D721Med (cell line): ENCODE measurements around the gene INPP5D.

Experiments
- DNase-seq: peaks from one replicate; pipeline ENCODE4 v3.0.0; 2011; ENCODE audit warnings: low spot score; ENCODE audit not compliant: insufficient read length
- FAIRE-seq: peaks from 2 replicates; lab custom pipeline; 2011; peaks lifted over from hg19 to GRCh38; lab: Jason Lieb, UNC
- TF ChIP-seq, protein P1 (sequence below): IDR thresholded peaks from 2 replicates; pipeline ENCODE4 v1.5.1; 2012; ENCODE audit warnings: mild to moderate bottlenecking, control low read depth; ENCODE audit not compliant: insufficient read depth; ENCODE audit errors: missing control alignments

INPP5D gene

DNA sequence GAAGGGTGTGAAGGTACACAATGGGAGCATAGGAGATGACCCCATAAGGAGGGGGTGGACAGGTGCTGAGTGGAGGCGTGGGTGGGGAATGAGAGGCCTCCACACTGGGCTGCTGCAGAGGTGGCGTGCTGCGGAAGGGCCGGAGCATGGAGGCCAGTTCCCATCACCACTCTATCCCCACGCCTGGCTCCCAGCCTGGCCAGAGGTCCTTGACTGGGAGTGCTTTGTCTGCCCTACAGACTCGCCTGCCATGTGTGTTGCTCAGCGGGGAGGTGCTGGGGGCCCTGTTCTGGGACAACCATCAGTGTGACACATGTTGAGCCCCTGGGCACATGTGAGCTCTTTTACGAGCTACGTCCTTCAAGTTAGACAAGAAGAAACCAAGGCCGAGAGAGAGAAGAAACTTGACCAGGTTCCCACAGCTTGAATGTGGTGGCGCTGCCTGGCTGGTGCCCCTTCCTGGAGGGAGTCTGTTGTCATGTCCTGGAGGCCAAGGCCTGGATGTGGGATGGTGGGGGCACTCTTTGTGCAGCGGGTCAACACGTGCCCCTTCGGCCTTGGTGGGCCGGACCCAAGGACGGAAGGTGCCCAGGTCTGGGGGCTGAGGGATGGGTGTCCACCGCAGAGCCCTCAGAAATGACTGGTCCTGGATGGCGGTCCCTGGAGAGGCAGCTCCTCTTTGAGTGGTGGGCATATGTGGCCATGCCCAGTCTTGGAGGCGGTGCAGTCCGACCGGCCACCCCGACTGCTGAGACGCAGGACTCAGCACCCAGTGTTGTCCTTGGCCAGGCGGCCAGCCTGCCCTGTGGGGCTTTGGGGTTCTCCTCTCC lies 1.2 kb upstream of the INPP5D start:
- no peak for FAIRE-seq
- TF ChIP-seq, protein P1, sequence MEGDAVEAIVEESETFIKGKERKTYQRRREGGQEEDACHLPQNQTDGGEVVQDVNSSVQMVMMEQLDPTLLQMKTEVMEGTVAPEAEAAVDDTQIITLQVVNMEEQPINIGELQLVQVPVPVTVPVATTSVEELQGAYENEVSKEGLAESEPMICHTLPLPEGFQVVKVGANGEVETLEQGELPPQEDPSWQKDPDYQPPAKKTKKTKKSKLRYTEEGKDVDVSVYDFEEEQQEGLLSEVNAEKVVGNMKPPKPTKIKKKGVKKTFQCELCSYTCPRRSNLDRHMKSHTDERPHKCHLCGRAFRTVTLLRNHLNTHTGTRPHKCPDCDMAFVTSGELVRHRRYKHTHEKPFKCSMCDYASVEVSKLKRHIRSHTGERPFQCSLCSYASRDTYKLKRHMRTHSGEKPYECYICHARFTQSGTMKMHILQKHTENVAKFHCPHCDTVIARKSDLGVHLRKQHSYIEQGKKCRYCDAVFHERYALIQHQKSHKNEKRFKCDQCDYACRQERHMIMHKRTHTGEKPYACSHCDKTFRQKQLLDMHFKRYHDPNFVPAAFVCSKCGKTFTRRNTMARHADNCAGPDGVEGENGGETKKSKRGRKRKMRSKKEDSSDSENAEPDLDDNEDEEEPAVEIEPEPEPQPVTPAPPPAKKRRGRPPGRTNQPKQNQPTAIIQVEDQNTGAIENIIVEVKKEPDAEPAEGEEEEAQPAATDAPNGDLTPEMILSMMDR, result no peak
- no peak for DNase-seq

DNA sequence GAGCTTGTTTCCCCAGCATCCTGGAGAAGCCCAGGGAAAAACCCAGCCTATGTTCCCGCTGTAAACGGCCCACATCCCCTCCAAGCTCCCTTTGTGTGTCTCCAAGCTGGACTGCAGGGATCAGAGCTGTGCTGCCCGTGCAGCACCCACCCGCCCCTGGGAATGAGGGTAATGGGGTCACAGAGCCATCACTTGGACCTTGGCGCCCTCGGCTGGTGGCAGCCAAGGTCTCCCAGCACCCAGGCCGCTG lies 670 bp upstream of the INPP5D start:
- DNase-seq (no peak), FAIRE-seq (no peak)
- TF ChIP-seq, protein P1, result no peak

DNA sequence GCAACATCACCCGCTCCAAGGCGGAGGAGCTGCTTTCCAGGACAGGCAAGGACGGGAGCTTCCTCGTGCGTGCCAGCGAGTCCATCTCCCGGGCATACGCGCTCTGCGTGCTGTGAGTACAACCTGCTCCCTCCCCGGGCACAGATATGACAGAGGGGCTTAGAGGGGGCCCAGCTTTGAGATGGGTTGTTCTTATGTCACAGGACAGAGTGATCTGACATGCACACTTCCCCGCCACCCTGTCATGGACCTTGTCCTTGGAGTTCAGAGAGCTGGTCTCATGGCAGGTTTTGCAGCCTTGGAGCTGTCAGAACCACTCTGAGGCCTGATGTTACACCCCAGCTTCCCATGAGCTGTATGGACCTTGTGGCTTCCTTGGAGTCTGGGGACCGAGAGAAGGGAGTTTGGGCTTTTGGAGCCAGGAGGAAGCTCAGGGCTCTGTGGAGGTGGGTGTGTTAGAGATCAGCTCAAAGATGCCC lies 398 bp downstream of the INPP5D start:
- TF ChIP-seq, protein P1, result no peak
- no peak for FAIRE-seq
- DNase-seq, result no peak

GRCh38 chr2:233060980-233061590 lies 943 bp downstream of the INPP5D start:
- FAIRE-seq (no peak), DNase-seq (no peak)
- TF ChIP-seq, protein P1, result no peak

- TF ChIP-seq, protein P1, result no peak
- FAIRE-seq (no peak), DNase-seq (no peak)
These were observed 1.7 kb downstream of the INPP5D start for GRCh38 chr2:233061591-233062450.

GRCh38 chr2:233062451-233062850 lies 2.3 kb downstream of the INPP5D start:
- TF ChIP-seq, protein P1, result no peak
- DNase-seq (no peak), FAIRE-seq (no peak)

GRCh38 chr2:233062946-233063268 lies 2.8 kb downstream of the INPP5D start:
- TF ChIP-seq, protein P1, result no peak
- no peak for FAIRE-seq
- DNase-seq, result no peak
